ENCODE measurements around the gene FANCC. TPM values are rescaled to one million over a fixed set of nuclear protein-coding genes. Genes with fewer than 3 reads are reported as not detected.

The FANCC gene
- total RNA-seq, 1 donor from 2014 or later: 9.3 TPM

- DNase-seq (ENCODE audit: low spot score): no peak
- Mint-ChIP-seq H3K4me1 (ENCODE audit: low read depth) (peaks cover 47% of the 10 kb centered on the region), H3K36me3 (ENCODE audit: low read depth) (peaks cover 31% of the 10 kb centered on the region), H3K27ac (ENCODE audit: unreplicated experiment) (peak overlapping the region; percentile 91), H3K4me3 (ENCODE audit: unreplicated experiment) (no peak overlapping the region), H3K27me3 (ENCODE audit: low read depth) (no peaks in the 10 kb centered on the region), H3K9me3 (ENCODE audit: low read depth) (no peaks in the 10 kb centered on the region)
- TF ChIP-seq, protein P1, sequence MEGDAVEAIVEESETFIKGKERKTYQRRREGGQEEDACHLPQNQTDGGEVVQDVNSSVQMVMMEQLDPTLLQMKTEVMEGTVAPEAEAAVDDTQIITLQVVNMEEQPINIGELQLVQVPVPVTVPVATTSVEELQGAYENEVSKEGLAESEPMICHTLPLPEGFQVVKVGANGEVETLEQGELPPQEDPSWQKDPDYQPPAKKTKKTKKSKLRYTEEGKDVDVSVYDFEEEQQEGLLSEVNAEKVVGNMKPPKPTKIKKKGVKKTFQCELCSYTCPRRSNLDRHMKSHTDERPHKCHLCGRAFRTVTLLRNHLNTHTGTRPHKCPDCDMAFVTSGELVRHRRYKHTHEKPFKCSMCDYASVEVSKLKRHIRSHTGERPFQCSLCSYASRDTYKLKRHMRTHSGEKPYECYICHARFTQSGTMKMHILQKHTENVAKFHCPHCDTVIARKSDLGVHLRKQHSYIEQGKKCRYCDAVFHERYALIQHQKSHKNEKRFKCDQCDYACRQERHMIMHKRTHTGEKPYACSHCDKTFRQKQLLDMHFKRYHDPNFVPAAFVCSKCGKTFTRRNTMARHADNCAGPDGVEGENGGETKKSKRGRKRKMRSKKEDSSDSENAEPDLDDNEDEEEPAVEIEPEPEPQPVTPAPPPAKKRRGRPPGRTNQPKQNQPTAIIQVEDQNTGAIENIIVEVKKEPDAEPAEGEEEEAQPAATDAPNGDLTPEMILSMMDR (IDR thresholded peaks at IDR 0.05): peak; percentile 36
Measured at GRCh38 chr9:95077053-95077765, 240.3 kb downstream of the FANCC start.

DNA sequence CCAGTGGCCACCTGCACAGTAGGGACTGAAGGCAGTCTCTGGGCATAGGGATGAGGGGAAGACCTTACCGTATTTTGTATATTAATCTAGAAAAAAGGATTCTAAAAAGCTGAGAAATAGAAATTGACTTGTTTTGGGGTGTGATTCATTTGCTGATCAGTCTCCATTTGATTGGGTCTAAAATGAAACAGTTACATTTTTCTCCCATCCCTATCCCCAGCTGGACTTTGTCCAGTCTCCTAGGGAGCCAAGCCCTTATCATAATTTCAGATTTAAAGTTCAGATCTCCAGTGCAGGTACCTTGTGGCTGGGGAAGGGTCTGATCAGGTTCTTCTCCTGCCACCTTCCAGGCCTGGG lies 240.8 kb downstream of the FANCC start:
- peak overlapping the region; percentile 91 for H3K27ac Mint-ChIP-seq (ENCODE audit: unreplicated experiment)
- H3K36me3 Mint-ChIP-seq (ENCODE audit: low read depth): peaks cover 25% of the 10 kb centered on the region
- no peak for DNase-seq (ENCODE audit: low spot score)

DNA sequence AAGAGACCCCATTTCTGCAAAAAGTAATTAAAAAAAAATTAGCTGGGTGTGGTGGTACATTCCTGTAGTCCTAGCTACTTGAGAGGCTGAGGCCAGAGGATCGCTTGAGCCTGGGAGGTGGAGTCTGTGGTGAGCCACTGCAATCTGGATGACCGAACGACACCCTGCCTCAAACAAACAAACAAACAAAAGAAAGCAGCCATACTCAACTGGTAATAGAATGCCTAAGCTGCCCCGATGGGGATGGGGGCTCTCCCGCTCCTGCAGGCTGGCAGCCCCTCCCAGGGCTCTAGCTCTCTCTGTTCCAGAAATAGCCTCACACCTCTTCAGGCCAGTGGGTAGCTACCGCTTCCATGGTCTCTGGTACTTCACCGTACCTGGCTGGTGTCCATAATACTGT lies 241.8 kb downstream of the FANCC start:
- no peak overlapping the region for H3K4me3 Mint-ChIP-seq (ENCODE audit: unreplicated experiment)

More for the DNA sequence above, 240.8 kb downstream of the FANCC start:
- H3K4me1 Mint-ChIP-seq (ENCODE audit: low read depth): peaks cover 47% of the 10 kb centered on the region
- H3K4me3 Mint-ChIP-seq (ENCODE audit: unreplicated experiment): no peak overlapping the region
- no peaks in the 10 kb centered on the region for H3K27me3 Mint-ChIP-seq (ENCODE audit: low read depth)
- TF ChIP-seq, protein P1 (IDR thresholded peaks at IDR 0.05): no peak
- no peaks in the 10 kb centered on the region for H3K9me3 Mint-ChIP-seq (ENCODE audit: low read depth)

GRCh38 chr9:95074632-95075031 lies 242.9 kb downstream of the FANCC start:
- no peak overlapping the region for H3K4me3 Mint-ChIP-seq (ENCODE audit: unreplicated experiment)
- H3K27me3 Mint-ChIP-seq (ENCODE audit: low read depth): no peaks in the 10 kb centered on the region
- TF ChIP-seq, protein P1 (IDR thresholded peaks at IDR 0.05): no peak
- H3K4me1 Mint-ChIP-seq (ENCODE audit: low read depth): peaks cover 62% of the 10 kb centered on the region
- DNase-seq (ENCODE audit: low spot score): no peak
- H3K36me3 Mint-ChIP-seq (ENCODE audit: low read depth): peaks cover 17% of the 10 kb centered on the region
- H3K9me3 Mint-ChIP-seq (ENCODE audit: low read depth): no peaks in the 10 kb centered on the region
- no peak overlapping the region for H3K27ac Mint-ChIP-seq (ENCODE audit: unreplicated experiment)

More for the DNA sequence above, 241.8 kb downstream of the FANCC start:
- Mint-ChIP-seq H3K27ac (ENCODE audit: unreplicated experiment) (peak overlapping the region; percentile 51), H3K4me1 (ENCODE audit: low read depth) (peaks cover 57% of the 10 kb centered on the region), H3K9me3 (ENCODE audit: low read depth) (no peaks in the 10 kb centered on the region), H3K27me3 (ENCODE audit: low read depth) (no peaks in the 10 kb centered on the region), H3K36me3 (ENCODE audit: low read depth) (peaks cover 19% of the 10 kb centered on the region)
- DNase-seq (ENCODE audit: low spot score): no peak
- TF ChIP-seq, protein P1 (IDR thresholded peaks at IDR 0.05): no peak

GRCh38 chr9:95073918-95074317 lies 243.6 kb downstream of the FANCC start:
- peaks cover 17% of the 10 kb centered on the region for H3K36me3 Mint-ChIP-seq (ENCODE audit: low read depth)

More at GRCh38 chr9:95073918-95074317, 243.6 kb downstream of the FANCC start:
- Mint-ChIP-seq H3K4me3 (ENCODE audit: unreplicated experiment) (no peak overlapping the region), H3K27me3 (ENCODE audit: low read depth) (no peaks in the 10 kb centered on the region), H3K27ac (ENCODE audit: unreplicated experiment) (peak overlapping the region; percentile 66), H3K4me1 (ENCODE audit: low read depth) (peaks cover 61% of the 10 kb centered on the region), H3K9me3 (ENCODE audit: low read depth) (no peaks in the 10 kb centered on the region)
- TF ChIP-seq, protein P1 (IDR thresholded peaks at IDR 0.05): no peak
- DNase-seq (ENCODE audit: low spot score): no peak
